ENCODE measurements around the gene KIF1B. TPM values are rescaled to one million over a fixed set of nuclear protein-coding genes. Genes with fewer than 3 reads are reported as not detected.

The KIF1B gene
- total RNA-seq, 1 donor from 2014 or later, result 18.2 TPM

- peak overlapping the region; percentile 99 for H3K4me3 ChIP-seq (ENCODE audit: low read depth, low read length)
- FAIRE-seq (no peak), DNase-seq (ENCODE audit: low read depth) (no peak)
- no peak for TF ChIP-seq CTCF (IDR thresholded peaks at IDR 0.05; ENCODE audit: insufficient read depth, low read length, severe bottlenecking)
- no peaks in the 10 kb centered on the region for H3K27me3 ChIP-seq (ENCODE audit: control insufficient read depth, insufficient read depth, low read length)
- no peaks in the 10 kb centered on the region for H3K36me3 ChIP-seq (ENCODE audit: control insufficient read depth, insufficient read depth, low read length)
Measured at GRCh38 chr1:10209590-10209904, 823 bp upstream of the KIF1B start.

DNA sequence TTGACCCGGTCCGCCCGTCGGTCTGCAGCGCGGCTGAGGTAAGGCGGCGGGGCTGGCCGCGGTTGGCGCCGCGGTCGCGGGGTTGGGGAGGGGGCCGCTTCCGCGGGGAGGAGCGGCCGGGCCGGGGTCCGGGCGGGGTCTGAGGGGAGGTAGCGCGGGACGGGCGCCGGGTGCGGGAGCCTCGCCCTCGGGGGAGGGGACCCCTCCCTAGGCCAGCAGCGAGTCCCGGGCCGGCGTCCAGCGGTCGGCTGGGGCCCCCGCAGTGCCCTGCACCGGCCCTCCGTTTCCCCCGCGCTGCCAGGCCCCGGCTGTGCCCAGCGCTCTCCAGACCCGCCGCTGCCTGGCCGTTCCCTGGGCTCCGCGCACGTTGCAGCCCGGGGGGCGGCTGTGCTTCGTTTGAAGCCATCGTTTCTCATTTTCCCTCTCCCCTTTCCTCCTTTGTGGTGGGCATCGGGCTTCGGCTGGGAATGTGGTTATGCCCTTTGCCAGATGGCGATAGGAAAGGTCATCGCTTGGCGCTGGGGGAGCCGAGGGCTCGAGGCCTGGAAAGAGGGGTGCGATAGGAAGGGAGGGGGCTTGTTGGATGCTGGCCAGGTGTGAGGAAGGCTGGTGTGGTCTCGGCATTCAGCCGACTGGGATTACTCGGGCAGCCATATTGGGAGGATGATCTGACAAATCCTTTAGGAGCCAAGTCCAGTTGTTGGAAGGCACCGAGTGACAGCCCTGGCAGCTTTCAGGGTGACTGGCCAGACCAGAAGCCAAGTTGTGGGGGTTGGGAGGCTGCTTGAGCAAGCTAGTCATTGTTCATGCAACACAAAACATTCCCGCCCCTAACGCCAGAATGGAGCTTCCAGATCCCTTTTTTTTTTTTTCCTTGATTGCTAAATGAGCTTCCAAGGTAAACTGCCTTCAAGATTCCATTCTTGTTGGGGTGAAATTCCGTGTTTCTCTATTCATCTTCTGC lies 753 bp downstream of the KIF1B start:
- H3K36me3 ChIP-seq (ENCODE audit: control insufficient read depth, insufficient read depth, low read length), result no peaks in the 10 kb centered on the region
- TF ChIP-seq CTCF (IDR thresholded peaks at IDR 0.05; ENCODE audit: insufficient read depth, low read length, severe bottlenecking), result no peak
- no peak for FAIRE-seq
- peak overlapping the region; percentile 99 for H3K4me3 ChIP-seq (ENCODE audit: low read depth, low read length)
- H3K27me3 ChIP-seq (ENCODE audit: control insufficient read depth, insufficient read depth, low read length), result no peaks in the 10 kb centered on the region
- peak; percentile 90 for DNase-seq (ENCODE audit: low read depth)

DNA sequence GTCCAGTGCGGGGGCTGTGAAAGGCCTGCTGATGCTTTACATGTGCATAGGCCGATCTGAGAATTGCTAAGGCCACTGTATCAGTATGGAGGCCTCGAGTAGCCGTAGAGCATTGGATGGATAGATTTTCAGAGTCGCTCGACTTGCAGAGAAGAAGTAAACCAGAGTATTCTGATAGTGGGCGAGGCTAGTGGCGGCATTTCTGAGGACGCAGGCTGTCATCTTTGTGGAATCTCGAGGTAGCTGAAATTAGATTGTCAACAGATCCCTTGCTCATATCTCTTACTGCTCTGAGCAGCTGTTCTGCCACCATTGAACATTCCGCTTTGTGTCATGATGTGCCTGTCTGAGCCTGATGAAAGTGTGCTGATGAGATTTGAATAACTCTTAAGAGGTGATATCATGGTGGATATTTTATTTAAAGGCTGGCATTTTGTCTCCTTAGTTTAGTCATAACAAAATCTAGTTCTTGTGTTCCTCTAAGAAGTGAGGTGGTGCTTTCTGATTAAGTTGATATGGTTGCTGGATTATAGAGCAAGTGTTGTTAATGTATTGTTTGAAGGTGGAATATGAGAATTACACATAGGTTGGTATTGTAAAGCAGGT lies 1.5 kb downstream of the KIF1B start:
- no peaks in the 10 kb centered on the region for H3K27me3 ChIP-seq (ENCODE audit: control insufficient read depth, insufficient read depth, low read length)
- H3K36me3 ChIP-seq (ENCODE audit: control insufficient read depth, insufficient read depth, low read length), result no peaks in the 10 kb centered on the region
- no peak for FAIRE-seq
- H3K4me3 ChIP-seq (ENCODE audit: low read depth, low read length), result peak overlapping the region; percentile 99
- peak; percentile 58 for DNase-seq (ENCODE audit: low read depth)
- TF ChIP-seq CTCF (IDR thresholded peaks at IDR 0.05; ENCODE audit: insufficient read depth, low read length, severe bottlenecking), result no peak

- FAIRE-seq, result no peak
- H3K4me3 ChIP-seq (ENCODE audit: low read depth, low read length), result no peak overlapping the region
- no peaks in the 10 kb centered on the region for H3K27me3 ChIP-seq (ENCODE audit: control insufficient read depth, insufficient read depth, low read length)
- no peak for TF ChIP-seq CTCF (IDR thresholded peaks at IDR 0.05; ENCODE audit: insufficient read depth, low read length, severe bottlenecking)
- DNase-seq (ENCODE audit: low read depth), result no peak
- no peaks in the 10 kb centered on the region for H3K36me3 ChIP-seq (ENCODE audit: control insufficient read depth, insufficient read depth, low read length)
Measured at GRCh38 chr1:10212476-10212875, 2.1 kb downstream of the KIF1B start.

- Histone ChIP-seq H3K27me3 (ENCODE audit: control insufficient read depth, insufficient read depth, low read length) (no peaks in the 10 kb centered on the region), H3K36me3 (ENCODE audit: control insufficient read depth, insufficient read depth, low read length) (no peaks in the 10 kb centered on the region), H3K4me3 (ENCODE audit: low read depth, low read length) (no peak overlapping the region)
- FAIRE-seq (no peak), DNase-seq (ENCODE audit: low read depth) (no peak)
- TF ChIP-seq CTCF (IDR thresholded peaks at IDR 0.05; ENCODE audit: insufficient read depth, low read length, severe bottlenecking), result no peak
Measured at GRCh38 chr1:10213186-10213705, 2.9 kb downstream of the KIF1B start.
